GM12873 (cell line): ENCODE results near the gene BAHCC1.

ENCODE experiments used
- CTCF ChIP-seq: IDR thresholded peaks from 2 replicates; pipeline ENCODE4 v1.5.1; 2012; ENCODE audit warnings: low read depth, mild to moderate bottlenecking, moderate library complexity, low read length, control low read depth; ENCODE audit not compliant: insufficient read depth; ENCODE audit errors: missing control alignments

The BAHCC1 gene

GRCh38 chr17:81454473-81454872 lies 59.2 kb downstream of the BAHCC1 start:
- TF ChIP-seq CTCF = no peak

GRCh38 chr17:81455387-81455786 lies 60.1 kb downstream of the BAHCC1 start:
- TF ChIP-seq CTCF = no peak

GRCh38 chr17:81456091-81456490 lies 60.8 kb downstream of the BAHCC1 start:
- TF ChIP-seq CTCF = no peak

GRCh38 chr17:81456798-81457197 lies 61.5 kb downstream of the BAHCC1 start:
- TF ChIP-seq CTCF = no peak

- no peak for TF ChIP-seq CTCF
Measured at GRCh38 chr17:81457401-81457800, 62.1 kb downstream of the BAHCC1 start.

- no peak for TF ChIP-seq CTCF
Measured at GRCh38 chr17:81457917-81458555, 62.8 kb downstream of the BAHCC1 start.

GRCh38 chr17:81458628-81459027 lies 63.4 kb downstream of the BAHCC1 start:
- no peak for TF ChIP-seq CTCF

- no peak for TF ChIP-seq CTCF
Measured at GRCh38 chr17:81459224-81459623, 64.0 kb downstream of the BAHCC1 start.
